ENCODE measurements around the gene IL1RAPL1.
A peak's percentile ranks its signal among the peaks of the same experiment; 100 is the strongest.
"Not testable (repeated sequence)": the region's sequence is repeated elsewhere in the genome, so short reads cannot be mapped to it uniquely, and the experiment has no call there.

The IL1RAPL1 gene

DNA sequence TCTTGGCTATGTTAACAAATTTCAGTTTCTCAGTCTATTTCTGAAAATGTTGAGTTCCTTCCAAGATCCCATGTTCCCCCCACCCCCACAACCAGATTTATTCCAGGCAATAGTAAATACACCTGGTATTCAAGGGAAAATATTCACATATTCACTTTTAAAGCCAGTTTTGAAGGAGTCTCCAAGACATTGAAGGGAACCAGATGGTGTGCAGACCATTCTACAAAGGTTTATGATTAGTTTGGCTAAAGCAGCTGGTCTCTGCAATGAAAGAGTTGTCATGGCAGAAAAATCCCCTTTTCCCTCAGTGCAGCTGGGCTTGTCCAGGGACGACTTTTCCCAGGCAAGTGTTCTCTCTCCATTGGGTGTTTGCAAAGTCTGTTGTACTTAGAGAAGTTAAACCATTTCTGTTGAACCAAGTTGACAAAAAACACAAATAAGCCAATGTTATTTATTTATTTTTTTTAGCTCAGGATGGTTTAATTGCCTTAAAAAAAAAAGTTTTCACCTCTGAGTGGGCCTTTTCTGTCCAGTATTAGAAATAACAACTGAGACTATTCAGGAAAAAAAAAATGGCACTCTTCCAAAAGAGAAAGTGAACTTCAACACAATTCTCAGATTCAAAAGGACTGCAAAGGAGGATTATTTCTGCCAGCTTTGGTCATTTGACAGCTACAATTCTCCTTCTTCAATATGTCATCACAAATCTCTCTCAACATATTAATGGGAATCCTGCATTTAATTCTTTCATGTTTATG lies 410.6 kb downstream of the IL1RAPL1 start:
- no peak for DNase-seq

DNA sequence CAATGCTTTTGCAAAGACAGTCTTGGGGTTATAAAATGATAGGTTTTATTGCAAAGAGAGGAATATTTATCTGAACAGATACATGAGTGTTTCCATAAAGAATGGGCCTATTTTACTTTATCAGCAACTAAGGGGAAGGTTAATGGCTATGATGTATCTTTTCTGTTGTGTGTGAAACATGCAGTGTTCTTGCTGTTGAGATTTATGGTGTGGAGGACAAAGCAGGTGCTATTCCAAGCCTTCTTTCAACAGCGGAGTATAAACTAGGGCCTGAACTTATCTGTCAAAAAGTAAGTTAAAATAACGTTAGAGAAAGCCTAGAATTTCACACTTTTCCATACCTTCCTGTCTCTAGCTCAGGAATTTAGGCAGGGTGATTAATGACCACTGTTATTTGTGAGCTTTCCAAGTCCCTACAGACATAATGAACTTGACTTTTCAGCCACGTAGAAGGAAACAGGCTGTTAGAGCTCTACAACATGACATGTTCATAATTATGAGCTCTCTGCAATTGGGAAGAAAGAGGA lies 411.4 kb downstream of the IL1RAPL1 start:
- no peak for DNase-seq

DNA sequence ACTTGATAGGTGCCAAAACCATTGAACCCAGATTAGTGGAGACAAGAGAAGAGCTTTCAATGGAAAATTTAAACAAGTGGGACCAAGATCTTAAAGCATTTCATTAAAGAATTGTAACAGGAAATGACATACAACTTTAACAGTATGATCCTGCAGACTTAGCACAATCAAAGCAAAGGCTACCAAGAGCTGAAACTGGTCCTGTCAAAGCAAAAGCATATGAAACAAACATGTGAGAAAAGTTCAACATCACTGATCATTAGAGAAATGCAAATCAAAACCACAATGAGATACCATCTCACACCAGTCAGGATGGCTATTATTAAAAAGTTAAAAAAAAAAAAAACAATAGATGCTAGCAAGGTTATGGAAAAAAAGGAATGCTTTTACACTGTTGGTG lies 425.6 kb downstream of the IL1RAPL1 start:
- no peak for DNase-seq

DNA sequence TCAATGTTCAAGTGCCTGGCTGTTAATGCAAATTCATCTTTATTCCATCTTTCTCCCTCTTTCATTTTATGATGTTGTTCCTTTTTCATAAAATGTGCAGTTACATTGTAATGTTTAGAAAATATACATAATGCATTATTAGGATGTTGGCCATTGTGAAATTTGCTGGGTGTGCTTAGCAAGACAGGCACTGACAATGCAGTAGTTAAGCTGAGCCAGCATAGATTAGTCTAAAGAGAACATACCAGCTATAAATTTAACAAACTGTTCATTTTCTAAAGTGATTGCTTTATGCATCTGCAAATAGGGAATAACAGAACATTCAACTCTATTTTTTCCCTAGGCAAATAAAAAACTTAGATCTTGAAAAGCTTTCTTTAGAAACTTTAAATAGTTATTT lies 436.0 kb downstream of the IL1RAPL1 start:
- DNase-seq, result no peak

DNA sequence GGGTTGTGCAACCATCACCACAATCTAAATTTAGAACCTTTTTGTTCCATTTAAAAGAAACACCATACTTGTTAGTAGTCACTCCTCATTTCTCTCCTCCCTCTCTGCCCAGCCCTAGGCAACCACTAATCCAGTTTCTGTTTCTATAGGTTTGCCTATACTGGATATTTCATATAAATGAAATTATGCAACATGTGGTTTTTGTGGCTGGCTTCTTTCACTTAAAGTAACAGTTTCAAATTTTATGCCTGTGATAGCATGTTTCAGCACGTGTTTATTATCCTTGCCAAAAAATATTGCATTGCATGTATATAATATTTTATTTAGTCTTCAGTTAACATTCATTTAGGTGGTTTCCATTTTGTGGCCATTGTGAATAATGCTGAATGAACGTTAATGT lies 437.6 kb downstream of the IL1RAPL1 start:
- no peak for DNase-seq

DNA sequence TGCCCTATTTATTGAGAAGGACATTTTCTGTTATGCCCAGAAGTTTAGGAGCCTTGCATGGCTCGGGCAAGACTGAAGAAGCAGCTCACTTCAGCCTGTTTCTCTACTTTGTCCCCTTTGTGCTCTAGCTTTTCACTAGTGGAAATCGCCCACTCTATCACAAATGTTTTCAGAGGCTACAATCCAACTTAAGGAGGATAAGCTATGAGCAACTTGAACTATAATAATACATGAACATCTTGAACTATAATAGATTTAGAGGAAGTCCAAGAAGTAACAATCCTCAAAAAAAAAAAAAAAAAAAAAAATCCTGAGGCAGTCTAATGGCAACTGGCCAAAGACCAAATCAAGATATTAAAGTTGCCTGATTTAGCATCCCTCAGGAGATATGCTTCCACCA lies 452.3 kb downstream of the IL1RAPL1 start:
- no peak for DNase-seq

DNA sequence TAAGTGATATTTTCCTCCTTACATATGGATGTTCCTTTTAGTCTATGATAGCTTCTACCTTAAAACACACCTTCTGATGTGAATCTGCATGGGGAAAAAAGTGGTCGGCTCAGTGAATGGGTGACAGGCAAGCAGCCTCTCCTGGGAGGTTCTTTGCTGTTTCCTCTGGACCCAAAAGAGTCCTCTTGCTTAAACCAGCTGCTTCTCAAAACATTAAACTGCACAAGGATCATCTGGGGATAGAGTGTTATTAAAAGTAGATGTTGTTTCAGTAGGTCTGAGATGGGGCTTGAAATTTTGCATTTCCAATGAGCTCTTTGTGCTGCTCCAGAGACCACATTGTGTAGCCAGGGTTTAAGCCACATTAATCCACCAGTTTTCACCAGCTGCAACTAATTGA lies 452.9 kb downstream of the IL1RAPL1 start:
- no peak for DNase-seq

DNA sequence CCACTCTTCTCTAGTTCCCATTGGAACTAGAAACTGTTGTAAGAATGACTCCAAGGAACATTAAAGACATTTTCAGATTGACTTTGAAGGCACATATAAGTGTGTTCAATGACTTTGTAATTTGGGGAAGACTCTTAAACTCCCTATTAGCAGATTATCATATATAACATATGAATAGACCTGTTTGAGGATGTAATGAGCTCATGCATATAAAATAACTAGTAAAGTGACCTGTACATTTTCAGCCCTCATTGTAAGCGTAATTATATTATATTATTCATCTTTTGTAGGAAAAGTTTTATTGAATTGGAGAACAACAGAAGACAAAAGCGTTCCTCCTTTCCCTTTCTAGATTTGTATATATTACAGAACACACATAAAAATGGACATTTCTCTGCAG lies 455.1 kb downstream of the IL1RAPL1 start:
- no peak for DNase-seq

DNA sequence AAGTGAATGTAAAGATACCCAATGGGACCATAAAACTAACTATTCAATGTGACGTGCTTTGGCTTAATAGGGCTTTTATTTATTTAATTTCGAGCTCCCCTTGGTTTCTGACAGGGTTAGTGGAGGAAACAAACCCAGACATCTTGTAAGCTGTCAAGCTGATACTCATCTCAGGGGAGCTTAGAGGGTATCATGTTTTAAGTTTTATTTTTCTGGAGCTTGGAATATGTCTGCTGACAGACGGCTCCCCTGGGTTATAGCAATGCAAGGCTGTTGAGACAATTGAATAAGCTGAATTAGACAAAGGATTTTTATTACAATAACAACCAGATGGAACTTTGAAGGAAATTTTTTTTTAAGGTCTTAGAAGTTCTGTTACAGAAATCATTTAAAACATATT lies 456.5 kb downstream of the IL1RAPL1 start:
- no peak for DNase-seq

DNA sequence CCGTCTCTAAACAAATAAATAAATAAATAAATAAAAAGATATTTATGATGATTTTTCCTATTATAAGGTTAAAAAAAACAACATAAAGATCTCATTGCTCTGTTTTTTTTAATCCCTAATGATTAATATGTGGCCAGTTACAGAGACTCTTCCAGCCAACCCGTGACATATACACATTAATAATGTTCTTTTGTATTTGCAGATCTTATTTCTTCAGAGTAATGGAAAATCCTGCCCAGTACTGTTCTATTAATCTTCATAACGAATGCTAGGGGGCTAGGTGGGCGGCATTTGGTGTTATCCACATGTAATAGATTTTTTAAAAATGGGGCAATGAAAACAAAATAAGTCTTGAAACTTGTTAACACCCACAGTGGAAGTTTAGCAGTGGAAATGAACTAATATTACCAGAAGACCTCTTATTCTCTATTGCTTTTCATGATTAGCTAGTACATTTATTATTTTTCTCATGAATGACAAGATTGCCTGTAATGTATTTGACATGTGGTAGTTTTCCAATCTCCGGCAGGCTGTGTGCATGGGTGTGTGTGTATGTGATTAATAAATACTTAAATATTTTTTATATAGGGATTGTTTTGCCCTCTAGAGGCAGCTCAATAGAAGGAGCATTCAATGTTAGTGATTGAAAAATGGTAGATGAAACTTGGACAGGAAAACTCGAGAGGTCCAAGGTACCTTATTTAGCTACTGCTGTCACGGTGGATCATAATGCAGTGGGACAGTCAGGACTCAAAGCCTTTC lies 457.4 kb downstream of the IL1RAPL1 start:
- DNase-seq, result no peak

DNA sequence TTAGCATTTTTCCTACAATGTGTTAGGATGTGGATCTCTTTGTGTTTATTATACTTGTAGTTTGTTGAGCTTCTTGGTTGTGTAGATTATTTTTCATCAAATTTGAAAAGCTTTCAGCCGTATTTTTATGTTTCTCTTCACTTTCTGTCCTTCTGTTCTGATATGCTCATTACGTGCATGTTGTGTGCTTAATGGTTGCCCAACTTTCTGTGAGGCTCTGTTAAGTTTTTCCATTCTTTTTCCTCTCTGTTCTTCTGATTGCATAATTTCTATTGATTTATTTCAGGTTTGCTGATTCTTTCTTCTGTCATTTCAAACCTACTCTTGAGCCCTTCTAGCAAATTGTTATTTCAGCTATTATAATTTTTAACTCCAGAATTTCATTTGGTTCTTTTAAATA lies 478.2 kb downstream of the IL1RAPL1 start:
- DNase-seq, result no peak

DNA sequence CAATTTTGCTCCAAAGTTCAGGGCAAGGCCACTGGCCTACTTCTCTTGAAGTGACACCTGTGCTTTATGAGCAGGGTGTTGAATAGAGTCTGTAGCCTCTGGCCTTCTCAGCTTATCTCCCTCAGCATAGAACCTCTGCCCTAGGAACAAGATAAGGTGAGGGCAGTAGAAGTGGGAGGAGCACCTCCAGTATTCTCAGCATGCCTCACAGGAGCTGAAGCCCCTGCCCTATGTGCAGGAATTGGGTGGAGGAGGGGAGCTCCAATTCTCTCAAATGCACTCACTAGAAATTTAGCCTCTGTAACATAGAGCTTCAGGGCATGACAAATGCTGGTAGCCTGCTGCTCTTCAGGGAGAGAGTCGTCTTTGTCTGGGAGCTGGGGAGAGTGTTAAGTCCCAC lies 479.3 kb downstream of the IL1RAPL1 start:
- DNase-seq, result no peak

DNA sequence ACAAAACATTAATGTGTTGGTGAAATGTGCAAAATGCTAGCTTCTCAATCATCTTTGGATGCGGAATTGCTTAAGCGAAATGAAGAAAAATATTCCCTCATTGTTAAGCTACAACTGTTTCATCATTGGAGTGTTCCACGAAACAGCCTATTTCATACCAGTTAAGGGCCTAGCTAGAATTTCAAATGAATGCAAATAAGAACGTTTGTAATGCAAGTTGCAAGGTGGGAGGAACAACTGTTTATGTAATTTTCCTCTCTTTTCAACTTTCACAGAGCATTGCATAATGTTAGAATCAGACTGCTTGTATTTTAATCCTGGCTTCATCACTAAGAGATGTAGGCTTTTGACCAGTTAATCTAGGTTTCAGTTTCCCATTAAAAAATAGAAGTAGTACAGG lies 480.1 kb downstream of the IL1RAPL1 start:
- DNase-seq, result no peak

DNA sequence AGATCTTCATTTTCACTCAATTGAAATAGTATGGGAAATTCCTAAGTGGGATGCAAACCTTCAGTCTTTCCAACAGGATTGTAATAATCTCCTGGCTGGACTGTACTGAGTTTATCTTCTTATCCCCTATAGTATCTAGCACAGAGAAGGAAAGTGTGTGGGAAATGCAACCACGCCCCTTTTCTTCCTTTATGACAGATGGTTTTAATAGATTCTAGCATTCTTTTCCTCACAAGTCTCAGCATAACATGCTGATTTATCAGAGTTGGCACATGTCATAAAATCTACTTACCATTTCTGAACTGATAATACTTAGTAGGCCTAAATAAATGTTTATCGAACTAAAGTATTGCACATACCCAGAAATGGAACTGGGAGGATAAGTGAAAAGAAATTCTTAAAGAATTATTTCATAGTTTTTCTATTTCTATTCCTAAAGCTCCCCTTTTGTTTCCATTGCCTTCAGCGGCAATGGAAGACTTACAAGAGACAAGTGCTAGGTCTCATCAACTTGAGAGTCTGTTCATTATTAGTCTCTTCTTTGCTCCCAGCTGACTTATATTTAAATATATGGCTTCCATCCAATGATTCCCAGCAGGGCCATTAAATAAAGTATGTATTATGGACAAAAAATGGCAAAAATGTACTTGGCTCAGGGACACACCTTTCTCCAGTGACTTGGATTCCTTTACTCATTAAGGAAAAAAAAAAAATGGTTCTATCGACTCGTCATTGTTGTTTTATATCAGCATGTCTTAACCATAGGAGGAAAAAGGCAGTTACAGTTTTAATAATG lies 484.5 kb downstream of the IL1RAPL1 start:
- no peak for DNase-seq

DNA sequence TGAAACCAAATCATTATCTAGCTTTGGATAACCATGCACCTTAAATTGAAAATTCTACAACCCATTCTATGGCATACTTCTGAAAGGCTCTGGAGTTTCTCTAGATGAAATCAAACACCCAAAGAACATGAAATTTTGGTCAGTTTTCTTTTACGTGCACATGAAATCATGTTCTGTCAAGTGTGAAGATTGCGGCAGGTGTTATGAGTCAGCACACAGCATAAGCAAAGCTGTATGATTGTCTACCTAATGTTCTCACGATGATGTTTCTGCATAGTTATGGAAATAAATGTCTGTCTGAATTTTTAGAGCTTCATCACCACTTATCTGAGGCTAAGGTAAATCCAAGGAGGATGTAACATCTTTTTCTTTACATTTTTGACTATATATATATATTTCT lies 495.3 kb downstream of the IL1RAPL1 start:
- DNase-seq, result no peak

DNA sequence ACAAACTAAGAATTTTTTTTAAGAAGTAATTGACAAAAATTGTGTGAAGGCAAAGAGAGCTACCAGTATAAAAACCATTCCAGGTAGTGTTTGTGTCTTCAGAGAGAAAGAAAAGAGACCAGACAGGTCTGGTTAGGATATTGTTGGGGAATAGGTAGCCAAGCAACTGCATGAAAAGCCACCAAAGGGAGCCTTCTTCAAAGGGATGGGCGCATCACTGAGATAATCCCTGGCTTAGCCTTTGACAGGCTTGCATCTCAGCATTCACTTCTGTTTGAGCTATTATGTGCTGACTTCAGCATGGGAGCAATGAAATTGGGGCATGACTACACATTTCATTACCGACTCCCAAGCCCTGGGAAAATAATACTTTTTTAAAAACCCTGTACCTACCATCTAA lies 496.6 kb downstream of the IL1RAPL1 start:
- DNase-seq, result no peak

DNA sequence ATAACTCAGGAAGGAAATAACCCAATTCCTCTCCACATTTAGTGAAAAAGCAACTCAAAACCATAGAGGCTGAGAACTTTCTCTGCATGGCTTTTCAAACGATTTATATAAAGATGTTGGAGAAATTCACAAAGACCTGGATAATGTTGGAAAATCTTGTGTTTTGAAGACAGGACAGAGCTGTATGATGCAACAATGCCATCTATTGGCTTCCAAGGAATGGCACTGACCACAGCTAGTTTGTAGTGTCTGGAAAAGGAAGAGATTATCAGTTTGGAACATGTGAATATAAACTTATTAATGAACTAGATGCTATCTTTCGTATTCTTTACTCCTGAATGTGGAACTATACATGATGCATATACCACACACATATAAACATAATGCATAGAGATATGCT lies 503.6 kb downstream of the IL1RAPL1 start:
- peak; percentile 1 for DNase-seq

DNA sequence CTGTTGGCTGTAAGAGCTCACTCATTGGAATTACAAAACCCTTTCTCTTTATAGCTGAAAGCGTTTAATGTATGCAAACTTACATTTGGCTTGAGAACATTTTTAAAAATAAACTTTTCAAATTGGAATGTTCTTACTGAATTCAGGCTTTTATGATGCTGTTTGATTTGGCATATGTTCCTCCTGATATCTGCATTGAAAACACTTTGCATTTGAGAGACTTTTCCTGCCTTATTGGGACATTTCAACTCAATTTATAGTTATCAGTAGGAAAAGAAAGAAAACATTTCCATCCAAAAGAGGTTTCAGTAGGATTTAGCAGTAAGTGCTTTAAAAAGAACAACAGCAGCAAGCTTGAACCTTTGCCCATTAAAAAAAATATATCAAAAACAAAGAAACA lies 520.0 kb downstream of the IL1RAPL1 start:
- no peak for DNase-seq

DNA sequence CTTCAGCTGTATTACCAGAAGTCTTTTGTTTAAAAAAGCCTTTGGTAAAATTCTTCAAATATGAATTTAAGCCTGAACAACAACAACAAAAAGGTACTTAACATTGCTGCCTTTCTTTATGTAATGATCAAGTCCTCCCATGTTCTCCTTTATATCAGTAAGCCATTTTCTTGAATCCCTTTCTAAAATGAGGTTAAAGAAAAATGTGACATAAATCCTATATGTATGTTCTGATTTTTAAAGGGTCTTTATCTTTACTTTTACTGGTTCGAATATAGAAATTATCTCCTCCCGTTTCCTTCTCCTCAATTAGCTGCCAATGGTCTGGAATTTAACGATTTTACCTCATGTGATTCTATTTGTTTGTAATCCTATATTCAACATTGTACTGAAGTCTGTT lies 522.8 kb downstream of the IL1RAPL1 start:
- no peak for DNase-seq

DNA sequence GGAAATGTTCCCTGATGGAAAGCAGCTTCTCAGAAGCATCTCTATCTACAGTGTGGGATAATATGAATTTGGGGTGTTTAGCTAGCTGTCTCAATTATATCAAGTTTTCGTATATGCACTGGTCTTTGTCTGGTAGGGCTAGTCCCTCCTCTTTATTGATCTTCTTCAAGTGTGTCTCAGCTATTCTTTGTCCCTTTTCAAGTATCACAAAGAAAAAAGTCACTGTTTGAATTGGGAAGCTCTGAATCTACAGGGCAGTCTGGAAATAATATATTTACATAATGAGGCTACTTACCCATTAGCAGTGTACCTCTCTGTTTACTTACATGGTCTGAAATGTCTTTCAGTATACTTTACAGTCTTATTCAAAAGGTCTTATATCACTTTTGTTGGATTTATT lies 526.0 kb downstream of the IL1RAPL1 start:
- DNase-seq, result no peak

DNA sequence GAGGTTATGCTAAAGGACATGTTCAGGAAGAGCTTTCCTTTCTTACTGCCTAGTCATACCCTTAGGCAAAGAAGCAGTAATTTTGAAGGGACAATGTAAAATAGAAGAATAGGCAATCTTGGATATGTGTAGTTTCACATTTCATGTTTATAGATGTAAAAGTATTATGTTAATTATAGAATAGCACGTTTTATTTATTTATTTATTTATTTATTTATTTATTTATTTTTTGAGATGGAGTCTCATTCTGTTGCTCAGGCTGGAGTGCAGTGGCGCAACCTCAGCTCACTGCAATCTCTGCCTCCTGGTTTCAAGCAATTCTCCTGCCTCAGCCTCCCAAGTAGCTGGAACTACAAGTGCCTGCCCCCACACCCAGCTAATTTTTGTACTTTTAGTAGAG lies 535.6 kb downstream of the IL1RAPL1 start:
- not testable (repeated sequence) for DNase-seq

DNA sequence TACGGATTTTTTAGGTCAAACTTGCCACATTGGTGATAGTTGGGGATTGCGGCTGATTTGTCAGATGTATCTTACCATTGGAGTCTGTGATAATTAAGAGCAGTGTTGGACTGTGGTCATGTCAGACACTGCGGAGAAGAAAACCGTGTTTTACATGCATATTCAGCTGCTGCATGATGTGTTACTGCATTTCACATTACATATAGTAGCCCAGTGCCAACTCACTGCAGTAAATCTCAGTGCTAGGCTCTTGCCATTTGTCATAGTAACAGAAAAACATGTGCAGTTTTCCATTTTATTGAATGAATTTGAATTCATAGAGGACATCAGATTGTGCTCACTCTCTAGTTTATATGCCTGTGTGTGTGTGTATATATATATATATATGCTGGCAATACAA lies 543.7 kb downstream of the IL1RAPL1 start:
- no peak for DNase-seq

DNA sequence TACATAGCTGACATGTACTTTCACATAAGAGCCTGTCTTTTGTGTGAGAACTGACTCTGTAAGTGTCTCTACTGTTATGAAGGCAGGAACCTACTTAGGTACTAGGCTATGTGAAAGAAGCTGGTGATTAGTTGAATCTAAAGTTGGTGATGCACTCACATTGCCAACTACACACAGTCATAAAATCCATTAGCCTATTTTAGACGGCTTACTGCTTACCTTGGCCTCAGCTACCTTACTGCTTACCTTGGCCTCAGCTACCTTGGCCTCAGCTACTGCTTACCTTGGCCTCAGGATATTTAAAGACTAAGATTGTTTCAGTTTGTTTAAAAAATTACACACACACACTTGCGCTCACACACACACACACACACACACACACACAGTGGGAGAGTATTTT lies 549.7 kb downstream of the IL1RAPL1 start:
- no peak for DNase-seq

DNA sequence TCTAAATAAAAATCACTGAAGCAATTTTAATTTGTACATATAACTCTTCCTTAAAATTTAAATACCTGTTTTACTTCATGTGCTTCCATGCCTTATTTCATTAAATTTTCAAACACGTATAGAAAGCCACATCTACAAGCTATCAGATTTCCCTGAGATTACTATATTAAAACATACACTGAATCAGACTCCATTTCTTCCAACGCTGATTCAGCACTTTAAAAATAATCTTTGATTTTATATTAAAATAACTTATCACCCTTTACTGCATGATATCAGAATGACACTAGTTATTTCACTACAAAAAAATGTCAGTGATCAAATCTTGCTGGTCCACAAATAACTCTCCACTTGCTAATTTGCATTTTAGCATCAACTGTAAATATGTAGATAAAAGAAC lies 550.8 kb downstream of the IL1RAPL1 start:
- no peak for DNase-seq
